DOHH2 (cell line): Measurements from ENCODE around the gene PKP4.

ENCODE experiments used
- CTCF ChIP-seq: fragments of 200-600 bp; sonication (generic); IDR thresholded peaks from one replicate; pipeline ENCODE4 v1.5.1; 2014; ENCODE audit warnings: antibody characterized with exemption, mild to moderate bottlenecking, low read depth, low read length; ENCODE audit not compliant: poor library complexity, severe bottlenecking
- EZH2phosphoT487 ChIP-seq: fragments of 200-600 bp; sonication (generic); IDR thresholded peaks from 2 replicates; pipeline ENCODE4 v1.6.1; 2017; ENCODE audit warnings: borderline replicate concordance, mild to moderate bottlenecking, antibody characterized with exemption, low read length, moderate library complexity, mixed read lengths

- TF ChIP-seq CTCF: no peak
- no peak for TF ChIP-seq EZH2phosphoT487
Measured at GRCh38 chr2:158598862-158599517, 142.2 kb downstream of the PKP4 start.
